C4-2B (cell line): ENCODE results near the gene PARP16.

ENCODE experiments used
- CTCF ChIP-seq: fragments of 450-650 bp; conservative IDR thresholded peaks from 2 replicates; pipeline ENCODE4 v1.5.1; 2017; ENCODE audit warnings: mild to moderate bottlenecking
- ZFX ChIP-seq: fragments of 450-650 bp; IDR thresholded peaks from 2 replicates; pipeline ENCODE4 v1.6.1; 2017

GRCh38 chr15:65211482-65211982 is 75.2 kb downstream of the PARP16 start:
- TF ChIP-seq CTCF (no peak), ZFX (no peak)
